Upper lobe of left lung (tissue), 4 donors: Measurements from ENCODE around the gene OLFML1.

ENCODE experiments used
- POLR2A ChIP-seq, 4 donors: fragments of 450-650 bp; IDR thresholded peaks; one replicate each; pipeline ENCODE4 v1.5.1; 2016 to 2017; ENCODE audit warnings: antibody characterized with exemption in 4 of 4, mild to moderate bottlenecking in 2 of 4
- POLR2AphosphoS5 ChIP-seq, 2 donors: sonication (generic); formaldehyde crosslinking; IDR thresholded peaks; one replicate each; pipeline ENCODE4 v1.5.1; 2017; ENCODE audit warnings: antibody characterized with exemption in 2 of 2
- TF ChIP-seq, protein P1 (sequence below), 6 experiments: fragments of 450-650 bp in 4 of 6; fragments of 200-600 bp in 2 of 6; sonication (generic) in 2 of 6; IDR thresholded peaks; one replicate each; pipeline ENCODE4 v1.5.1; 2016 to 2019; ENCODE audit warnings: antibody characterized with exemption in 6 of 6

DNA sequence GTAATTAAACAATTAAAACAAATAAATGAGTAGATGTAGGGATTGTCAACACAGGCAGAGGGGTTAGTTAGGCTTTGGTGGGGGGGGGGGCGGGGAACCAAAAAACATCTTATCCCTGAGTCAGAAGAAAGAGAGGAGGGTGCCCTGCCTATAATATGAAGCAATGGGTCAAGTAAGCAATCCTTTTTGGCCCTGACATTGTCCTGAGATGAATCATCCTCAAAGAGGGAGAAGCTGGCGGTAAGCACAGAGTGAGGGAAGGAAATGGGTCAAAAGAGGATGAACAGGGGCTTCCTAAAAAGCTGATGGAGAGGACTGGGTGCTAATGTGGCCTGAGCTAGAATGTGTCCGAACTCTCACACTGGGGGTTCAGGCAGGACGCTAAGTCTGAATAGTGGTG, 4.7 kb downstream of the OLFML1 start:
- TF ChIP-seq POLR2A (IDR thresholded peaks at IDR 0.05) (no peak), POLR2AphosphoS5 (IDR thresholded peaks at IDR 0.05) (peak in 1 of 2 donors; percentile 22)
- TF ChIP-seq, protein P1, sequence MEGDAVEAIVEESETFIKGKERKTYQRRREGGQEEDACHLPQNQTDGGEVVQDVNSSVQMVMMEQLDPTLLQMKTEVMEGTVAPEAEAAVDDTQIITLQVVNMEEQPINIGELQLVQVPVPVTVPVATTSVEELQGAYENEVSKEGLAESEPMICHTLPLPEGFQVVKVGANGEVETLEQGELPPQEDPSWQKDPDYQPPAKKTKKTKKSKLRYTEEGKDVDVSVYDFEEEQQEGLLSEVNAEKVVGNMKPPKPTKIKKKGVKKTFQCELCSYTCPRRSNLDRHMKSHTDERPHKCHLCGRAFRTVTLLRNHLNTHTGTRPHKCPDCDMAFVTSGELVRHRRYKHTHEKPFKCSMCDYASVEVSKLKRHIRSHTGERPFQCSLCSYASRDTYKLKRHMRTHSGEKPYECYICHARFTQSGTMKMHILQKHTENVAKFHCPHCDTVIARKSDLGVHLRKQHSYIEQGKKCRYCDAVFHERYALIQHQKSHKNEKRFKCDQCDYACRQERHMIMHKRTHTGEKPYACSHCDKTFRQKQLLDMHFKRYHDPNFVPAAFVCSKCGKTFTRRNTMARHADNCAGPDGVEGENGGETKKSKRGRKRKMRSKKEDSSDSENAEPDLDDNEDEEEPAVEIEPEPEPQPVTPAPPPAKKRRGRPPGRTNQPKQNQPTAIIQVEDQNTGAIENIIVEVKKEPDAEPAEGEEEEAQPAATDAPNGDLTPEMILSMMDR (IDR thresholded peaks at IDR 0.05), result no peak
